DND-41 (cell line): ENCODE data around the gene L3MBTL4.

Experiments
- ATAC-seq: fragments of 200-7000 bp; cut with Tn5 transposase; 3 replicates; pipeline ENCODE4 v1.9.1; 2021; ENCODE audit warnings: low read depth; ENCODE audit not compliant: insufficient read depth
- DNase-seq: peaks from one replicate; pipeline ENCODE4 v3.0.0-alpha.2; 2020
- H2AFZ ChIP-seq: 2 replicates; pipeline ENCODE4 v1.6.0; 2012; ENCODE audit warnings: low read depth, low read length
- H3K27ac ChIP-seq: 2 replicates; pipeline ENCODE4 v1.5.1; 2012; ENCODE audit warnings: low read length, inconsistent platforms
- H3K27me3 ChIP-seq: fragments of 200-600 bp; sonication (generic); 2 replicates; pipeline ENCODE4 v1.6.0; 2012; ENCODE audit warnings: low read length, mild to moderate bottlenecking, inconsistent platforms; ENCODE audit not compliant: insufficient read depth, poor library complexity
- H3K36me3 ChIP-seq: 2 replicates; pipeline ENCODE4 v1.5.1; 2012; ENCODE audit warnings: low read length, inconsistent platforms; ENCODE audit not compliant: insufficient read depth
- H3K4me1 ChIP-seq: 2 replicates; pipeline ENCODE4 v1.5.1; 2012; ENCODE audit warnings: mild to moderate bottlenecking, low read length; ENCODE audit not compliant: insufficient read depth
- H3K4me2 ChIP-seq: 2 replicates; pipeline ENCODE4 v1.6.0; 2012; ENCODE audit warnings: mild to moderate bottlenecking, moderate library complexity, low read length, inconsistent platforms; ENCODE audit not compliant: insufficient read depth
- H3K4me3 ChIP-seq, 2 experiments: fragments of 200-600 bp in 1 of 2; shearing (Covaris generic) in 1 of 2; 2 replicates each; pipeline ENCODE4 v1.5.1; 2012 to 2016; ENCODE audit warnings: inconsistent platforms in 2 of 2, low read length in 2 of 2, mild to moderate bottlenecking in 2 of 2, low read depth in 1 of 2, moderate library complexity in 1 of 2
- H3K79me2 ChIP-seq: 2 replicates; pipeline ENCODE4 v1.6.0; 2012; ENCODE audit warnings: low read length, inconsistent platforms; ENCODE audit not compliant: insufficient read depth
- H3K9ac ChIP-seq: 2 replicates; pipeline ENCODE4 v1.6.0; 2012; ENCODE audit warnings: low read depth, mild to moderate bottlenecking, inconsistent platforms, low read length, moderate library complexity
- H3K9me3 ChIP-seq: 2 replicates; pipeline ENCODE4 v1.5.1; 2012; ENCODE audit warnings: low read length, moderate library complexity, mild to moderate bottlenecking, inconsistent platforms; ENCODE audit not compliant: insufficient read depth, severe bottlenecking
- H4K20me1 ChIP-seq: 2 replicates; pipeline ENCODE4 v1.6.0; 2012; ENCODE audit warnings: low read length; ENCODE audit not compliant: insufficient read depth
- EZH2 ChIP-seq: IDR thresholded peaks from 3 replicates; pipeline ENCODE4 v1.6.1; 2012; ENCODE audit warnings: borderline replicate concordance, low read depth, mild to moderate bottlenecking, moderate library complexity, low read length, inconsistent platforms; ENCODE audit not compliant: severe bottlenecking
- TF ChIP-seq, protein P1 (sequence below): IDR thresholded peaks from 2 replicates; pipeline ENCODE4 v1.5.1; 2012; ENCODE audit warnings: borderline replicate concordance, low read length, moderate library complexity, mild to moderate bottlenecking; ENCODE audit not compliant: poor library complexity, severe bottlenecking; ENCODE audit errors: extremely low read depth

Gene L3MBTL4

GRCh38 chr18:6096730-6097129 lies 318.0 kb downstream of the L3MBTL4 start:
- no peak overlapping the region for H3K9ac ChIP-seq
- TF ChIP-seq, protein P1, sequence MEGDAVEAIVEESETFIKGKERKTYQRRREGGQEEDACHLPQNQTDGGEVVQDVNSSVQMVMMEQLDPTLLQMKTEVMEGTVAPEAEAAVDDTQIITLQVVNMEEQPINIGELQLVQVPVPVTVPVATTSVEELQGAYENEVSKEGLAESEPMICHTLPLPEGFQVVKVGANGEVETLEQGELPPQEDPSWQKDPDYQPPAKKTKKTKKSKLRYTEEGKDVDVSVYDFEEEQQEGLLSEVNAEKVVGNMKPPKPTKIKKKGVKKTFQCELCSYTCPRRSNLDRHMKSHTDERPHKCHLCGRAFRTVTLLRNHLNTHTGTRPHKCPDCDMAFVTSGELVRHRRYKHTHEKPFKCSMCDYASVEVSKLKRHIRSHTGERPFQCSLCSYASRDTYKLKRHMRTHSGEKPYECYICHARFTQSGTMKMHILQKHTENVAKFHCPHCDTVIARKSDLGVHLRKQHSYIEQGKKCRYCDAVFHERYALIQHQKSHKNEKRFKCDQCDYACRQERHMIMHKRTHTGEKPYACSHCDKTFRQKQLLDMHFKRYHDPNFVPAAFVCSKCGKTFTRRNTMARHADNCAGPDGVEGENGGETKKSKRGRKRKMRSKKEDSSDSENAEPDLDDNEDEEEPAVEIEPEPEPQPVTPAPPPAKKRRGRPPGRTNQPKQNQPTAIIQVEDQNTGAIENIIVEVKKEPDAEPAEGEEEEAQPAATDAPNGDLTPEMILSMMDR, result no peak
- TF ChIP-seq EZH2, result no peak

DNA sequence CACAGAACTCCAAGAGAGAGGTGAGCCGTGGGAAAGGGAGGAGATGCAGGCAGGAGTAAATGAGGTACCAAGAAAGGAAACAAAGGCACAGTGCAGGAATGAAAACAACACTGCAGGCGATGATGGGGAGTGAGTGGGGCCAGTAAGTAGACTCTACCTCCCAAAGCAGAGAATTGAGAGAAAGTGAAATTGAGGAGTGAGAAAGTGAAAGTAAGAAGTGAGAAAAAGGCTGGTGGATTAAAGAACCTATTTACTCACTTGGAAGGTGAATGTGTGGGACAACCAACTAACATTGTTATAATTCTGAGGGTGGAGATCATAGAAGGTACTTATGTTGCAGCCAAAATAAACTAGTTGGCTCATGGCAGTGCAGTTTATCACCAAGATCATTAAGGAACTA lies 326.3 kb downstream of the L3MBTL4 start:
- Histone ChIP-seq H3K36me3 (no peaks in the 10 kb centered on the region), H3K27me3 (no peaks in the 10 kb centered on the region), H3K9ac (no peak overlapping the region), H3K9me3 (no peaks in the 10 kb centered on the region), H4K20me1 (no peaks in the 10 kb centered on the region), H3K4me3 (no peak overlapping the region), H3K27ac (no peak overlapping the region), H3K79me2 (no peaks in the 10 kb centered on the region), H2AFZ (no peak overlapping the region), H3K4me1 (no peaks in the 10 kb centered on the region), H3K4me2 (no peak overlapping the region)
- TF ChIP-seq EZH2, result no peak
- TF ChIP-seq, protein P1, result no peak
- DNase-seq (no peak), ATAC-seq (no peak)

More at GRCh38 chr18:6096730-6097129, 318.0 kb downstream of the L3MBTL4 start:
- no peaks in the 10 kb centered on the region for H3K27me3 ChIP-seq
- DNase-seq, result no peak
- no peak overlapping the region for H3K4me2 ChIP-seq
- H3K9me3 ChIP-seq, result no peaks in the 10 kb centered on the region
- no peaks in the 10 kb centered on the region for H4K20me1 ChIP-seq
- H3K27ac ChIP-seq, result no peak overlapping the region
- H3K79me2 ChIP-seq, result no peaks in the 10 kb centered on the region
- H3K36me3 ChIP-seq, result no peaks in the 10 kb centered on the region
- no peak for ATAC-seq
- no peaks in the 10 kb centered on the region for H3K4me1 ChIP-seq
- H2AFZ ChIP-seq, result no peak overlapping the region
- H3K4me3 ChIP-seq, result no peak overlapping the region

DNA sequence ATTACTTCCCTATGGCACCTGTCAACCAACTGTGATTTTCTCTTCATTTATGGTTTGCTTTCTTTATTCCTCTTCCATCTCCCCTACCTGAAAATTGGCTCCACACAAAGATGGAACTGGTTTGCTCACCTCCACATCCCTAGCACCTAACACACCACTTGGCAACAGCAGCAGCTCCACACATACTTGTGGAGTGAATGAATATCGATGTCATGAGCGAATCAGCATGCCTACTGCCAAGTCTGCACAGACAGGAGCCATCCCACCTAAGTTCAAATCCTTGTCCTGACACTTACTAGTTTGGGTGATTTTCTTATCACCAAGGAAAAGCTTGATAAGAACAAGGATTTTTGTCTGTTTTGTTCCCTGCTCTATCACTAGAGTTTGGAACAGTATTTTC lies 328.0 kb downstream of the L3MBTL4 start:
- no peaks in the 10 kb centered on the region for H3K36me3 ChIP-seq
- H3K4me3 ChIP-seq, result no peak overlapping the region
- no peaks in the 10 kb centered on the region for H3K27me3 ChIP-seq
- H3K27ac ChIP-seq, result no peak overlapping the region
- no peaks in the 10 kb centered on the region for H3K9me3 ChIP-seq
- no peak for TF ChIP-seq EZH2
- TF ChIP-seq, protein P1, result no peak
- H3K79me2 ChIP-seq, result no peaks in the 10 kb centered on the region
- H3K4me1 ChIP-seq, result no peaks in the 10 kb centered on the region
- DNase-seq, result no peak
- no peaks in the 10 kb centered on the region for H4K20me1 ChIP-seq
- H2AFZ ChIP-seq, result no peak overlapping the region
- H3K9ac ChIP-seq, result no peak overlapping the region
- ATAC-seq, result no peak
- no peak overlapping the region for H3K4me2 ChIP-seq

- no peaks in the 10 kb centered on the region for H3K9me3 ChIP-seq
- TF ChIP-seq, protein P1, result no peak
- TF ChIP-seq EZH2, result no peak
- H4K20me1 ChIP-seq, result no peaks in the 10 kb centered on the region
- H3K9ac ChIP-seq, result no peak overlapping the region
- H3K79me2 ChIP-seq, result no peaks in the 10 kb centered on the region
- ATAC-seq (no peak), DNase-seq (no peak)
- H3K4me3 ChIP-seq, result no peak overlapping the region
- no peaks in the 10 kb centered on the region for H3K4me1 ChIP-seq
- H2AFZ ChIP-seq, result no peak overlapping the region
- no peaks in the 10 kb centered on the region for H3K36me3 ChIP-seq
- H3K4me2 ChIP-seq, result no peak overlapping the region
- H3K27ac ChIP-seq, result no peak overlapping the region
- no peaks in the 10 kb centered on the region for H3K27me3 ChIP-seq
These were observed 335.3 kb downstream of the L3MBTL4 start for GRCh38 chr18:6079406-6079805.
